Measurements from ENCODE around the gene MECP2.

DNA sequence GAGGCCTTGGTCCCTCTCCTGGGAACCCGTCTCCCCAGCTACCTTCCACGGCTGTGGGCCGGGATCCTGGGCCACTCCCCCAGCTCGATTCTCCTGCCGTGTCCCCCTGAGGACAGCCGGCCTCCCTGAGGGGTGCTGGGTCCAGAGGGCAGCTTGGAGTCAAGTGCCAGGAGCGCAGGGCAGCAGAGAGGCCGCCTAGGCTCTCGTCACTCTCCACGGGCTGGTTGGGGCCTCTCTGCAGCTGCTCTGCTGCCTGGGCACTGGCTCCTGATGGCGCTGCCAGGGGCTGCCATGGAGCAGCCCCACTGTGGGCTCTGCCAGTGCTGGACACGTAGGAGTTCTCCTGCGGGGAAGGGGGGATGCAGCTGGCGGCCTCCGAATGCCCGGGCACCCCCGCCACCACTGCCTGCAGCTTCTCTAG, 84.5 kb downstream of the MECP2 start:
- TF ChIP-seq EZH2 (IDR thresholded peaks at IDR 0.05; ENCODE audit: borderline replicate concordance, control insufficient read depth, low read depth, low read length) (no peak), CTCF (IDR thresholded peaks at IDR 0.05 in 2 of 3, conservative IDR thresholded peaks at IDR 0.05 in 1 of 3; ENCODE audit: control insufficient read depth in 2 of 3, extremely low read depth in 1 of 3, insufficient read depth in 1 of 3, low read depth in 3 of 3, low read length in 3 of 3) (no peak), EP300 (IDR thresholded peaks at IDR 0.05; ENCODE audit: borderline replicate concordance in 1 of 2, control insufficient read depth in 1 of 2, low read depth in 2 of 2, low read length in 2 of 2) (no peak), NR2C1 (IDR thresholded peaks at IDR 0.05) (no peak), ATF3 (IDR thresholded peaks at IDR 0.05; ENCODE audit: borderline replicate concordance, extremely low read depth, low read depth, low read length) (no peak)
- TF ChIP-seq, protein P1, sequence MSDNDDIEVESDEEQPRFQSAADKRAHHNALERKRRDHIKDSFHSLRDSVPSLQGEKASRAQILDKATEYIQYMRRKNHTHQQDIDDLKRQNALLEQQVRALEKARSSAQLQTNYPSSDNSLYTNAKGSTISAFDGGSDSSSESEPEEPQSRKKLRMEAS (IDR thresholded peaks at IDR 0.05; ENCODE audit: low read depth, low read length): no peak

All from GM12878 (cell line).